ENCODE measurements around the gene ABCC3. TPM values are rescaled to one million over a fixed set of nuclear protein-coding genes. Genes with fewer than 3 reads are reported as not detected.

Gene ABCC3
- total RNA-seq, 6 donors from 2014 or later: 34.2 to 268 (median 57.7) TPM

DNA sequence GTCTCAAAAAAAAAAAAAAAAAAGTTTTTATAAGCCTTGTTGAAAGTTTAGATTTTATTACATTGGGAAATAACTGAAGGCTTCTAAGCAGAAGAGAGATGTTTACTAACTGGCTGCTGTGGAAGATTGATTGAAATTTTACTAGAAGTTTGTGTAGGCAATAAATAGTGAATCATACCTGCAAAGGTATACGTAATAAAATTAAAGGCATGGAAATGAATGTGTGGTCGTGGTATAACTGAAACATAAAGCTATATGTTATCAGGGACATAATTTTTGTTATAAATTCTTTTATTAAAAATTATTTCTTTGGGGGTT, 93.4 kb downstream of the ABCC3 start:
- peaks cover 46 to 81% (median 67%) of the 10 kb centered on the region in 4 donors for H3K4me1 ChIP-seq
- no peak for ATAC-seq (ENCODE audit: low FRiP score in 2 of 2)
- no peaks in the 10 kb centered on the region for H3K27me3 ChIP-seq
- WGBS, 2 donors: 82 to 89% methylated on average over 2 of the region's 2 CpGs
- no peak overlapping the region for H3K4me3 ChIP-seq
- DNase-seq: no peak
- no peaks in the 10 kb centered on the region for H3K9me3 ChIP-seq
- no peak for TF ChIP-seq POLR2A (IDR thresholded peaks at IDR 0.05)
- TF ChIP-seq POLR2AphosphoS5 (IDR thresholded peaks at IDR 0.05): no peak
- TF ChIP-seq CTCF (IDR thresholded peaks at IDR 0.05): no peak
- no peak for TF ChIP-seq EP300 (IDR thresholded peaks at IDR 0.05)
- H3K36me3 ChIP-seq: no peaks in the 10 kb centered on the region
- H3K27ac ChIP-seq: no peak overlapping the region

DNA sequence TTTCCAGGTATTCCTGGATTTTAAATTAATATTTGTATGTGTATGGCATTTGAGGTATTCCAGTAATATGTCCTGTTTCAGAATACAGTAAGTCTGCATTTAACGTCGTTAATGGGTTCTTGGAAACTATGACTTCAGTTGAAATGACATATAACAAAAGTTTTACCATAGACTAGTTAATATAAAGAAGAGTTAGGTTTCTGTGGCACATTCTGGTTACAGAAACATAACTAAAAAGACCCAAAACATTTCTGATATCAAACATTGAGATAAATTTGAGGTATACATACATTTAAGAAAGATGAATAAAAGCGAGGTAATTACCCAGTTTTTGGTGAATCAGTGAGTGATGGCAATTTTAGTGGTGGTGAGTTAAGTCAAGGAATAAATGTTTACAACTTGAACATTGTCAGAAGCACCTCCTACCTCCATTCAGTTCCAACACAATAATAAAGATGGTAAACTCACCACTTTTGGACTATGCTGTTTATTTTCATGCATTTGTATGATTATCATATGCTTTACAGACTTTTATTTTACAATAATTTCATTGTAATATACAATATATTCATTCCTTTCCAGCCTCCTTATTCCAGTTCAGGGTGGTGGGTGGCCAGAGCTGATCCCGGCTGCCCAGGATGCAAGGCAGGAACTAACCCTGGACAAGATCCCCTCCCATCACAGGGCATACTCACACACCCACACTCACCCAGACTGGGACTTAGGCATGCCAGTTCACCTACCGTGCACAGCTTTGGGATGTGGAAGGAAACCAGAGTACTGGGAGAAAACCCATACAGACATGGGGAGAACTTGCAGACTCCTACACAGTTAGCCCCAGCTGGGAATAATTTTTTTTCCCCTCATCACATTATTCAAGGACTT, 94.4 kb downstream of the ABCC3 start:
- WGBS, 2 donors: 66 to 77% methylated on average over 5 of the region's 5 CpGs

GRCh38 chr17:50731575-50732460, 97.1 kb downstream of the ABCC3 start:
- no peak overlapping the region for H3K4me3 ChIP-seq
- peak overlapping the region in 2 of 4 donors; percentile 1 to 27 for H3K27ac ChIP-seq
- peaks cover 30 to 70% (median 51%) of the 10 kb centered on the region in 4 donors for H3K4me1 ChIP-seq
- no peak for TF ChIP-seq EP300 (IDR thresholded peaks at IDR 0.05)
- H3K9me3 ChIP-seq: no peaks in the 10 kb centered on the region
- no peak for ATAC-seq (ENCODE audit: low FRiP score in 2 of 2)
- no peak for DNase-seq
- H3K27me3 ChIP-seq: no peaks in the 10 kb centered on the region
- H3K36me3 ChIP-seq: no peaks in the 10 kb centered on the region
- 71% methylated on average over 7 of the region's 7 CpGs for WGBS, 2 donors

More for the DNA sequence above, 94.4 kb downstream of the ABCC3 start:
- TF ChIP-seq POLR2AphosphoS5 (IDR thresholded peaks at IDR 0.05) (no peak), EP300 (IDR thresholded peaks at IDR 0.05) (no peak), CTCF (IDR thresholded peaks at IDR 0.05) (no peak), POLR2A (IDR thresholded peaks at IDR 0.05) (no peak)
- Histone ChIP-seq H3K27ac (no peak overlapping the region), H3K4me1 (peaks cover 37 to 75% (median 61%) of the 10 kb centered on the region in 4 donors), H3K27me3 (no peaks in the 10 kb centered on the region), H3K9me3 (no peaks in the 10 kb centered on the region), H3K36me3 (no peaks in the 10 kb centered on the region), H3K4me3 (no peak overlapping the region)
- ATAC-seq (ENCODE audit: low FRiP score in 2 of 2): no peak
- no peak for DNase-seq

DNA sequence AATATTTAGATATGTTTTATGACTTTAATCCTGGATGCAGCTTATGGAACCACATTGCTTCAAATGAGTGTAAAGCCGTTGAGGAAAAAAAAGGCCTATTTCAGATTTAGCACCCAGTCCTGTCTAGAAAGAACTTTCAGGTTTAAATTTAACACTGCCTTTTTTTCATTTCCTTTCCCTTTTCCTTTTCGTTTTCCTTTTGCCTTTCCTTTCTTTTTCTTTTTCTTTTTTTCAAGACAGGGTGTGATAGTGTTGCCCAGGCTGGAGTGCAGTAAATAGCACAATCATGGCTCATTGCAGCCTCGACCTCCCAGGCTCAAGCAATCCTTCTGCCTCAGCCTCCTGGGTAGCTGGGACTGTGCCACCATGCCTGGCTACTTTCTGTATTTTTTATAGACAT, 100.6 kb downstream of the ABCC3 start:
- no peak for DNase-seq
- no peak overlapping the region for H3K27ac ChIP-seq
- peaks cover 0 to 30% (median 12%) of the 10 kb centered on the region in 4 donors for H3K36me3 ChIP-seq
- no peaks in the 10 kb centered on the region for H3K27me3 ChIP-seq
- H3K9me3 ChIP-seq: no peaks in the 10 kb centered on the region
- ATAC-seq (ENCODE audit: low FRiP score in 2 of 2): no peak
- no peak for TF ChIP-seq POLR2AphosphoS5 (IDR thresholded peaks at IDR 0.05)
- TF ChIP-seq EP300 (IDR thresholded peaks at IDR 0.05): no peak
- no peak for TF ChIP-seq POLR2A (IDR thresholded peaks at IDR 0.05)
- TF ChIP-seq CTCF (IDR thresholded peaks at IDR 0.05): no peak
- H3K4me1 ChIP-seq: peaks cover 19 to 38% (median 29%) of the 10 kb centered on the region in 4 donors
- WGBS, 2 donors: 83 to 86% methylated on average over 3 of the region's 3 CpGs
- no peak overlapping the region for H3K4me3 ChIP-seq

DNA sequence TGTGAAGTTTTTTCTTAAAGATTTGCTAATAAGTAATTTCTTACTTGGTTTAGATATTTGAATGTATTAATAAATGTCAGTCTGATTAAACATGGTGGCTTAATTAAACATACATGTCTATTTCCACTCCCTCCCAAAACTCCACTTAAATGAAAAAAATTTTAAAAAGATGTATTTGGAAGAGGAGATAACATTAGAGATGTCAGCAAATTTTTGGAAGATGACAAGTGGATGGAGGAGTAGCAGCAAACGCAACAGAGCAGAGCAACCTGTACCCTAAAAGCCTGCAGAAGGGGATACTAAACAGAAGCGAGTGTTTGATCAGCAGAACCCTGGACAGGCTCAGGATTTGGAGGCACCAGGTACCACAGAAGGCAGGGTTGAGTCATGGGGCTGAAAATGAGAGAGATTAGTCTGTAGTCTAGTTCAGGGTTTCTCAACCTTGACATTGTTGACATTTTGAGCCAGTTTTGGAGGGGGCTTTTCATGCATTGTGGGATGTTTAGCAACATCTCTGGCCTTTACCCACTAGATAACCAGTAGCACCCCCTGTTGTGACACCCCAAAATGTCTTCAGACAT, 102.5 kb downstream of the ABCC3 start:
- Histone ChIP-seq H3K9me3 (no peaks in the 10 kb centered on the region), H3K4me3 (no peak overlapping the region), H3K27ac (no peak overlapping the region), H3K36me3 (peaks cover 6 to 49% (median 28%) of the 10 kb centered on the region in 4 donors), H3K27me3 (no peaks in the 10 kb centered on the region), H3K4me1 (peaks cover 6 to 21% (median 12%) of the 10 kb centered on the region in 4 donors)
- ATAC-seq (ENCODE audit: low FRiP score in 2 of 2) (no peak), DNase-seq (no peak)
- 97 to 100% methylated on average over 2 of the region's 2 CpGs for WGBS, 2 donors
- no peak for TF ChIP-seq POLR2AphosphoS5 (IDR thresholded peaks at IDR 0.05)

Measured in upper lobe of left lung (tissue), 6 donors.